ENCODE measurements around the gene CYP4F11. TPM values are rescaled to one million over a fixed set of nuclear protein-coding genes. Genes with fewer than 3 reads are reported as not detected.

The CYP4F11 gene
- polyA plus RNA-seq, 1 donor from 2014 or later = not detected

DNA sequence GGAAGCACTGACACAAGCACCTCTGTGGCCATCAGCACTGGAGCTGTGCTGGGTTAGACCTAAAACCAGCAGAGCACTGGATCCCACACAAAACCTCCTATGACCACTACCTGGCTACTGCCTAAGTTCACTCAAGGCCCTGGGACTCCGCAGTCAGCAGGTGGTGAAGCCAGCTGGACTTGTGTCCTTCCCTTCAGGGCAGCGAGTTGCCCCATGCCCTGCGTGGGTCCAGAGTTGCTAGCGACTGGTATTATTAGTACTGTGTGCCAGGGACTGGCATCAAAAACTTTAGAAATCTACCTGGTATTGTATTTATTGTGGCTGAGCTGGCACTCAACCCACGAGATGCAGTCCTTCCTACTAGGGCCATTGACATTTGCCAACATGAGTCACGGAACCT lies 20.5 kb upstream of the CYP4F11 start:
- H3K36me3 ChIP-seq (ENCODE audit: insufficient read depth, low read length) = no peaks in the 10 kb centered on the region
- no peak overlapping the region for H3K4me3 ChIP-seq (ENCODE audit: low read length)
- H3K27ac ChIP-seq (ENCODE audit: low read length) = no peak overlapping the region
- H3K27me3 ChIP-seq (ENCODE audit: insufficient read depth, low read depth, low read length) = no peaks in the 10 kb centered on the region
- H3F3A ChIP-seq (ENCODE audit: insufficient read depth, low read length, poor library complexity, severe bottlenecking) = no peaks in the 10 kb centered on the region
- no peak overlapping the region for H3K4me2 ChIP-seq (ENCODE audit: low read length)
- peaks cover 5% of the 10 kb centered on the region for H3K9me3 ChIP-seq (ENCODE audit: low read length)
- TF ChIP-seq, protein P1, sequence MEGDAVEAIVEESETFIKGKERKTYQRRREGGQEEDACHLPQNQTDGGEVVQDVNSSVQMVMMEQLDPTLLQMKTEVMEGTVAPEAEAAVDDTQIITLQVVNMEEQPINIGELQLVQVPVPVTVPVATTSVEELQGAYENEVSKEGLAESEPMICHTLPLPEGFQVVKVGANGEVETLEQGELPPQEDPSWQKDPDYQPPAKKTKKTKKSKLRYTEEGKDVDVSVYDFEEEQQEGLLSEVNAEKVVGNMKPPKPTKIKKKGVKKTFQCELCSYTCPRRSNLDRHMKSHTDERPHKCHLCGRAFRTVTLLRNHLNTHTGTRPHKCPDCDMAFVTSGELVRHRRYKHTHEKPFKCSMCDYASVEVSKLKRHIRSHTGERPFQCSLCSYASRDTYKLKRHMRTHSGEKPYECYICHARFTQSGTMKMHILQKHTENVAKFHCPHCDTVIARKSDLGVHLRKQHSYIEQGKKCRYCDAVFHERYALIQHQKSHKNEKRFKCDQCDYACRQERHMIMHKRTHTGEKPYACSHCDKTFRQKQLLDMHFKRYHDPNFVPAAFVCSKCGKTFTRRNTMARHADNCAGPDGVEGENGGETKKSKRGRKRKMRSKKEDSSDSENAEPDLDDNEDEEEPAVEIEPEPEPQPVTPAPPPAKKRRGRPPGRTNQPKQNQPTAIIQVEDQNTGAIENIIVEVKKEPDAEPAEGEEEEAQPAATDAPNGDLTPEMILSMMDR (IDR thresholded peaks at IDR 0.05; ENCODE audit: poor library complexity, severe bottlenecking) = no peak
- TF ChIP-seq, protein P2, sequence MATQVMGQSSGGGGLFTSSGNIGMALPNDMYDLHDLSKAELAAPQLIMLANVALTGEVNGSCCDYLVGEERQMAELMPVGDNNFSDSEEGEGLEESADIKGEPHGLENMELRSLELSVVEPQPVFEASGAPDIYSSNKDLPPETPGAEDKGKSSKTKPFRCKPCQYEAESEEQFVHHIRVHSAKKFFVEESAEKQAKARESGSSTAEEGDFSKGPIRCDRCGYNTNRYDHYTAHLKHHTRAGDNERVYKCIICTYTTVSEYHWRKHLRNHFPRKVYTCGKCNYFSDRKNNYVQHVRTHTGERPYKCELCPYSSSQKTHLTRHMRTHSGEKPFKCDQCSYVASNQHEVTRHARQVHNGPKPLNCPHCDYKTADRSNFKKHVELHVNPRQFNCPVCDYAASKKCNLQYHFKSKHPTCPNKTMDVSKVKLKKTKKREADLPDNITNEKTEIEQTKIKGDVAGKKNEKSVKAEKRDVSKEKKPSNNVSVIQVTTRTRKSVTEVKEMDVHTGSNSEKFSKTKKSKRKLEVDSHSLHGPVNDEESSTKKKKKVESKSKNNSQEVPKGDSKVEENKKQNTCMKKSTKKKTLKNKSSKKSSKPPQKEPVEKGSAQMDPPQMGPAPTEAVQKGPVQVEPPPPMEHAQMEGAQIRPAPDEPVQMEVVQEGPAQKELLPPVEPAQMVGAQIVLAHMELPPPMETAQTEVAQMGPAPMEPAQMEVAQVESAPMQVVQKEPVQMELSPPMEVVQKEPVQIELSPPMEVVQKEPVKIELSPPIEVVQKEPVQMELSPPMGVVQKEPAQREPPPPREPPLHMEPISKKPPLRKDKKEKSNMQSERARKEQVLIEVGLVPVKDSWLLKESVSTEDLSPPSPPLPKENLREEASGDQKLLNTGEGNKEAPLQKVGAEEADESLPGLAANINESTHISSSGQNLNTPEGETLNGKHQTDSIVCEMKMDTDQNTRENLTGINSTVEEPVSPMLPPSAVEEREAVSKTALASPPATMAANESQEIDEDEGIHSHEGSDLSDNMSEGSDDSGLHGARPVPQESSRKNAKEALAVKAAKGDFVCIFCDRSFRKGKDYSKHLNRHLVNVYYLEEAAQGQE (IDR thresholded peaks at IDR 0.05; ENCODE audit: borderline replicate concordance) = no peak
- TF ChIP-seq RAD21 (conservative IDR thresholded peaks at IDR 0.05) (no peak), EP300 (conservative IDR thresholded peaks at IDR 0.05; ENCODE audit: poor library complexity, severe bottlenecking) (no peak), POLR2AphosphoS5 (IDR thresholded peaks at IDR 0.05) (no peak), EZH2 (IDR thresholded peaks at IDR 0.05; ENCODE audit: borderline replicate concordance, insufficient read depth, low read length, poor library complexity, severe bottlenecking) (no peak), TAF1 (IDR thresholded peaks at IDR 0.05; ENCODE audit: low read depth) (no peak)
- H4K20me1 ChIP-seq (ENCODE audit: insufficient read depth) = no peaks in the 10 kb centered on the region
- H3K79me2 ChIP-seq (replicated peaks; ENCODE audit: insufficient read depth, low read length) = no peaks in the 10 kb centered on the region
- H2AFZ ChIP-seq (ENCODE audit: low read depth, low read length) = no peak overlapping the region
- H3K9ac ChIP-seq (ENCODE audit: low read length) = no peak overlapping the region
- no peaks in the 10 kb centered on the region for H3K9me2 ChIP-seq (ENCODE audit: insufficient read depth, low read length)

DNA sequence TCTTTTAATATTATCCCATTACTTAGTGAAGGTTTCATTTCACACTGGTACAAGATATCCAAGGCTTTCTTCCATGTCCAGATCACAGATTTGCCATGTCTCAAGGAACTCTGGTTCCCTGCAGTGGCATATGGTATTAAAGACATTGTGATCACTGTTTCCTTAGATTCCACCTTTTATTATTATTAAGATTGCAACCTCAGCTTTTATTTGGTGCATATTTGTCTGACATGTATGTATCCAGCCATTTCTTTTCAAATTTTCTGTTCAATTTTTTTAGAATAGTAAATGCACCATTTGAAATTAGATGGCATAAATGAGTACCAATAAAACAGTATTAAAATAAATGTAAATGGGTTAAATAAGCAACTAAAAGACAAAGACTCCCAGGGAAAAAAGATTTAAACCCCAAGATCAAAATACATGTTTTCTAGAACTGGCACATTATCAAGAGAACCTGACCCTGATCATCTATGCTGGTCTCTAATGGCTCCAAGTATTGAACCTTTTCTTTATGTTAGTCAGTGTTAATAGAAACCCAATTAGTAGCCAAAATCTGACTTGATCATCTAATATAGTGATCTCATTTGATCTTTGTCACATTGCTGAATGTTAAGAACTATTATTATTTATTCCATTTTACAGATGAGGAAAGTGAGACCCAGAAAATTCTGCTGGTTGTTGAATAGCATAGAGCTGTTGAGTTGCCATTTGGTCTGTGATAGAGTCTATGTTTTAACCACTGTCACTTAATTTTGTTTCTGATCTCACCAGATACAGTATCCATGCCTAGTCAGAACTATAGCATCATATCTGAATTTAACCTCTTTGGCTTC lies 14.1 kb upstream of the CYP4F11 start, which contains the start of gene OR10H4:
TSS of gene OR10H4 (plus strand) at position 786 of the 836 bp plus-strand sequence. CDS start at position 786, 0 bp downstream.
- H3K9ac ChIP-seq (ENCODE audit: low read length) = no peak within 1 kb of the TSS
- peaks cover 2% of the 10 kb centered on the region for H3K9me3 ChIP-seq (ENCODE audit: low read length)
- H3K27me3 ChIP-seq (ENCODE audit: insufficient read depth, low read depth, low read length) = no peaks in the 10 kb centered on the region
- no peak within 1 kb of the TSS for H2AFZ ChIP-seq (ENCODE audit: low read depth, low read length)
- H3K4me3 ChIP-seq (ENCODE audit: low read length) = no peak within 1 kb of the TSS
- H4K20me1 ChIP-seq (ENCODE audit: insufficient read depth) = no peaks in the 10 kb centered on the region
- H3K79me2 ChIP-seq (replicated peaks; ENCODE audit: insufficient read depth, low read length) = no peaks in the 10 kb centered on the region
- H3K9me2 ChIP-seq (ENCODE audit: insufficient read depth, low read length) = no peaks in the 10 kb centered on the region
- H3K27ac ChIP-seq (ENCODE audit: low read length) = no peak within 1 kb of the TSS
- no peaks in the 10 kb centered on the region for H3K36me3 ChIP-seq (ENCODE audit: insufficient read depth, low read length)
- TF ChIP-seq EP300 (conservative IDR thresholded peaks at IDR 0.05; ENCODE audit: poor library complexity, severe bottlenecking) (no peak), TAF1 (IDR thresholded peaks at IDR 0.05; ENCODE audit: low read depth) (no peak), RAD21 (conservative IDR thresholded peaks at IDR 0.05) (no peak), POLR2AphosphoS5 (IDR thresholded peaks at IDR 0.05) (no peak), EZH2 (IDR thresholded peaks at IDR 0.05; ENCODE audit: borderline replicate concordance, insufficient read depth, low read length, poor library complexity, severe bottlenecking) (no peak), MXI1 (conservative IDR thresholded peaks at IDR 0.05; ENCODE audit: poor library complexity, severe bottlenecking) (no peak), SMC3 (conservative IDR thresholded peaks at IDR 0.05; ENCODE audit: poor library complexity) (no peak)
- TF ChIP-seq, protein P1 (IDR thresholded peaks at IDR 0.05; ENCODE audit: poor library complexity, severe bottlenecking) = no peak
- TF ChIP-seq, protein P2 (IDR thresholded peaks at IDR 0.05; ENCODE audit: borderline replicate concordance) = no peak
- H3K4me2 ChIP-seq (ENCODE audit: low read length) = no peak within 1 kb of the TSS
- no peaks in the 10 kb centered on the region for H3F3A ChIP-seq (ENCODE audit: insufficient read depth, low read length, poor library complexity, severe bottlenecking)

Data from neural cell (in vitro differentiated cells).